Type B pancreatic cell (in vitro differentiated cells): Measurements from ENCODE around the gene PRSS21. TPM values are rescaled to one million over a fixed set of nuclear protein-coding genes. Genes with fewer than 3 reads are reported as not detected.
A peak's percentile ranks its signal among the peaks of the same experiment; 100 is the strongest.

ENCODE experiments used
- DNase-seq: peaks from one replicate; pipeline ENCODE4 v3.0.0; 2021; ENCODE audit warnings: mixed read lengths; ENCODE audit not compliant: unreplicated experiment; ENCODE audit errors: extremely low spot score
- H3K27ac Mint-ChIP-seq: 2 replicates; pipeline ENCODE4 v1.8.0; 2021; ENCODE audit warnings: mild to moderate bottlenecking, mixed read lengths
- H3K27me3 Mint-ChIP-seq: 2 replicates; pipeline ENCODE4 v1.8.0; 2021; ENCODE audit warnings: mixed read lengths
- H3K36me3 Mint-ChIP-seq: 2 replicates; pipeline ENCODE4 v1.8.0; 2021; ENCODE audit warnings: mixed read lengths
- H3K4me1 Mint-ChIP-seq: one replicate; pipeline ENCODE4 v1.8.0; 2021; ENCODE audit warnings: mixed read lengths; ENCODE audit not compliant: unreplicated experiment
- H3K4me3 Mint-ChIP-seq: 2 replicates; pipeline ENCODE4 v1.8.0; 2021; ENCODE audit warnings: mild to moderate bottlenecking, mixed read lengths
- H3K9me3 Mint-ChIP-seq: 2 replicates; pipeline ENCODE4 v1.8.0; 2021; ENCODE audit warnings: mixed read lengths
- CTCF ChIP-seq: fragments of 200-600 bp; sonication (generic); conservative IDR thresholded peaks from 2 replicates; pipeline ENCODE4 v1.5.0; 2021; ENCODE audit warnings: antibody characterized with exemption, mild to moderate bottlenecking
- long read RNA-seq: library from polyadenylated mRNA; unstranded; transcript quantifications from one replicate; pipeline ENCODE4 v2.0.0, GENCODE V29; 2020
- total RNA-seq: library from RNA; stranded (reverse); gene quantifications from 2 replicates; pipeline ENCODE4 v1.2.1, GENCODE V29; 2021; ENCODE audit warnings: low replicate concordance

Gene PRSS21
- total RNA-seq: not detected in 2 replicates
- long read RNA-seq: 0 reads

GRCh38 chr16:2816751-2817339 lies at the start of gene PRSS21:
TSS of gene PRSS21 (plus strand) at chr16:2817237. CDS start at chr16:2817269, 32 bp downstream.
- Mint-ChIP-seq H3K9me3 (no peaks in the 10 kb centered on the region), H3K4me3 (no peak within 1 kb of the TSS), H3K27ac (no peak within 1 kb of the TSS), H3K36me3 (no peaks in the 10 kb centered on the region), H3K4me1 (peaks cover 4% of the 10 kb centered on the region), H3K27me3 (peaks cover 4% of the 10 kb centered on the region)
- DNase-seq: no peak
- no peak for TF ChIP-seq CTCF

GRCh38 chr16:2767891-2768290 lies 49.1 kb upstream of the PRSS21 start:
- no peak for TF ChIP-seq CTCF
- H3K4me3 Mint-ChIP-seq: no peak overlapping the region
- peak overlapping the region; percentile 46 for H3K27ac Mint-ChIP-seq
- DNase-seq: no peak
- no peaks in the 10 kb centered on the region for H3K27me3 Mint-ChIP-seq
- H3K4me1 Mint-ChIP-seq: peaks cover 6% of the 10 kb centered on the region
- H3K9me3 Mint-ChIP-seq: peaks cover 6% of the 10 kb centered on the region
- H3K36me3 Mint-ChIP-seq: peaks cover 53% of the 10 kb centered on the region

GRCh38 chr16:2768403-2769089 lies 48.5 kb upstream of the PRSS21 start:
- no peak for TF ChIP-seq CTCF

GRCh38 chr16:2769100-2769529 lies 47.9 kb upstream of the PRSS21 start:
- H3K4me3 Mint-ChIP-seq: no peak overlapping the region
- H3K9me3 Mint-ChIP-seq: no peaks in the 10 kb centered on the region
- TF ChIP-seq CTCF: no peak
- peaks cover 43% of the 10 kb centered on the region for H3K36me3 Mint-ChIP-seq
- H3K27me3 Mint-ChIP-seq: no peaks in the 10 kb centered on the region
- H3K4me1 Mint-ChIP-seq: peaks cover 6% of the 10 kb centered on the region
- peak overlapping the region; percentile 78 for H3K27ac Mint-ChIP-seq
- no peak for DNase-seq

More at GRCh38 chr16:2768403-2769089, 48.5 kb upstream of the PRSS21 start:
- Mint-ChIP-seq H3K27ac (no peak overlapping the region), H3K9me3 (no peaks in the 10 kb centered on the region), H3K4me3 (no peak overlapping the region), H3K27me3 (no peaks in the 10 kb centered on the region), H3K4me1 (peaks cover 6% of the 10 kb centered on the region), H3K36me3 (peaks cover 49% of the 10 kb centered on the region)
- no peak for DNase-seq

- no peak for DNase-seq
- H3K27ac Mint-ChIP-seq: peak overlapping the region; percentile 78
- no peaks in the 10 kb centered on the region for H3K27me3 Mint-ChIP-seq
- TF ChIP-seq CTCF: no peak
- H3K4me3 Mint-ChIP-seq: no peak overlapping the region
- H3K9me3 Mint-ChIP-seq: no peaks in the 10 kb centered on the region
- peaks cover 39% of the 10 kb centered on the region for H3K36me3 Mint-ChIP-seq
- peaks cover 6% of the 10 kb centered on the region for H3K4me1 Mint-ChIP-seq
These were observed 47.4 kb upstream of the PRSS21 start for GRCh38 chr16:2769675-2770056.
